ENCODE measurements around the gene NAV2.

Gene NAV2

GRCh38 chr11:19982774-19983495 is 270.3 kb downstream of the NAV2 start:
- no peak for DNase-seq (ENCODE audit: low read depth)
- TF ChIP-seq CTCF (IDR thresholded peaks at IDR 0.05; ENCODE audit: low read depth, low read length, missing control alignments), result no peak
- in situ Hi-C loops (cut with HindIII; ENCODE audit: low sequenced_read_pairs), result no loop called here
- no peak overlapping the region for H3K4me3 ChIP-seq (ENCODE audit: low read depth, low read length)

- in situ Hi-C loops (cut with HindIII; ENCODE audit: low sequenced_read_pairs), result no loop called here
- no peak for TF ChIP-seq CTCF (IDR thresholded peaks at IDR 0.05; ENCODE audit: low read depth, low read length, missing control alignments)
- no peak for DNase-seq (ENCODE audit: low read depth)
- H3K4me3 ChIP-seq (ENCODE audit: low read depth, low read length), result no peak overlapping the region
These were observed 271.6 kb downstream of the NAV2 start for GRCh38 chr11:19984048-19984742.

- no peak overlapping the region for H3K4me3 ChIP-seq (ENCODE audit: low read depth, low read length)
- in situ Hi-C loops (cut with HindIII; ENCODE audit: low sequenced_read_pairs), result no loop called here
- DNase-seq (ENCODE audit: low read depth), result no peak
- no peak for TF ChIP-seq CTCF (IDR thresholded peaks at IDR 0.05; ENCODE audit: low read depth, low read length, missing control alignments)
These were observed 272.5 kb downstream of the NAV2 start for GRCh38 chr11:19985111-19985510.

GRCh38 chr11:19987331-19987801 is 274.7 kb downstream of the NAV2 start:
- H3K4me3 ChIP-seq (ENCODE audit: low read depth, low read length), result no peak overlapping the region
- in situ Hi-C loops (cut with HindIII; ENCODE audit: low sequenced_read_pairs), result no loop called here
- no peak for DNase-seq (ENCODE audit: low read depth)
- no peak for TF ChIP-seq CTCF (IDR thresholded peaks at IDR 0.05; ENCODE audit: low read depth, low read length, missing control alignments)

- H3K4me3 ChIP-seq (ENCODE audit: low read depth, low read length), result no peak overlapping the region
- peak; percentile 86 for DNase-seq (ENCODE audit: low read depth)
These were observed 276.0 kb downstream of the NAV2 start for GRCh38 chr11:19988598-19988997.

GRCh38 chr11:19989191-19989590 is 276.6 kb downstream of the NAV2 start:
- in situ Hi-C loops (cut with HindIII; ENCODE audit: low sequenced_read_pairs), result no loop called here
- DNase-seq (ENCODE audit: low read depth), result no peak
- H3K4me3 ChIP-seq (ENCODE audit: low read depth, low read length), result no peak overlapping the region
- TF ChIP-seq CTCF (IDR thresholded peaks at IDR 0.05; ENCODE audit: low read depth, low read length, missing control alignments), result no peak

More at GRCh38 chr11:19988598-19988997, 276.0 kb downstream of the NAV2 start:
- no peak for TF ChIP-seq CTCF (IDR thresholded peaks at IDR 0.05; ENCODE audit: low read depth, low read length, missing control alignments)
- in situ Hi-C loops (cut with HindIII; ENCODE audit: low sequenced_read_pairs), result no loop called here

Measured in astrocyte of the cerebellum (primary cell).